ENCODE data around the gene PGAP2.
A peak's percentile ranks its signal among the peaks of the same experiment; 100 is the strongest.
"Not testable (repeated sequence)": the region's sequence is repeated elsewhere in the genome, so short reads cannot be mapped to it uniquely, and the experiment has no call there.

The PGAP2 gene

DNA sequence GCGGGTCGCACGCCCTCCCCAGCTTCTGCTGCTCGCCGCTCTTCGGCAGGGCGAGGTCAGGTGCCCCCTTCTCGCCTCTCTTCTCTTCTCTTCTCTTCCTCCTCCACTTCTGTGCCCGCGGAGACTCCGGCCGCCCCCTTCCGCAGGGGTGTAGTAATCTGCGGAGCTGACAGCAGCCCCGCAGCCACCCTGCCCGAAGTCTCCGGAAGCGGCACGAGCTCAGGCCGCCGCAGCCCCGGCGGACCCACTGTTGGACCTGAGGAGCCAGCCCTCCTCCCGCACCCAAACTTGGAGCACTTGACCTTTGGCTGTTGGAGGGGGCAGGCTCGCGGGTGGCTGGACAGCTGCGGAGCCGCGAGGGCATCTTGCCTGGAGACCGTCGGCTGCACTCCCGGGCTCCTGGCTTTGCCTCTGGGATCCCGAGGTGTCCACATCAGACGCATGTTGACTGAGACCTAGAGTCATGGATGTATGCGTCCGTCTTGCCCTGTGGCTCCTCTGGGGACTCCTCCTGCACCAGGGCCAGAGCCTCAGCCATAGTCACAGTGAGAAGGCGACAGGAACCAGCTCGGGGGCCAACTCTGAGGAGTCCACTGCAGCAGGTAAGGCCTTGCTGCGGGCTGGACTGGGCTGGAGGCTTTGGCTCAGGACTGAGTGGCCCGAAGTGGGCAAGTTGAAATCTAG is 47.6 kb downstream of the PGAP2 start:
- peak; percentile 24 for DNase-seq (ENCODE audit: low read depth)

GRCh38 chr11:3856856-3857553 is 48.6 kb downstream of the PGAP2 start:
- no peak for DNase-seq (ENCODE audit: low read depth)

- no peak for DNase-seq (ENCODE audit: low read depth)
These were observed 49.3 kb downstream of the PGAP2 start for GRCh38 chr11:3857628-3858027.

GRCh38 chr11:3859373-3859881 is 51.1 kb downstream of the PGAP2 start:
- no peak for DNase-seq (ENCODE audit: low read depth)

DNA sequence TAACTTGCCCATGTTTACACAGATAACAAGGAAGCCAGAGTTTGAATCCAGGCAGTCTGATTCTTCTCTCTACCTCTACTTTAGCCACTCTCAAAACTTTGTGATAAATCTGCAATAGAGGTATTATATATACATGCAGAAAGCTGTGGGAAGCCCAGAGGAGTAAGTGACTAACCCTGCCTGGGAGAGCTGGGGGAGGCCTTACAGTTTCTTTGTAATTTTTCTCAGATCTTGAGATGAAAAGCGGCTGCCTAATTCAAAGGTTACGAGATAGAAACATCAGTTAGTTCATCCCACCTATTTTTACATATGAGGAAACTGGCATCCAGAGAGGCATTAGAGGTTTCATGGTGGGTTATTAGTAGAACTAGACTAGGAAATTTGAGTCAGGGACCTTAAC is 52.0 kb downstream of the PGAP2 start:
- DNase-seq (ENCODE audit: low read depth): no peak

GRCh38 chr11:3860898-3861393 is 52.6 kb downstream of the PGAP2 start:
- DNase-seq (ENCODE audit: low read depth): not testable (repeated sequence)

DNA sequence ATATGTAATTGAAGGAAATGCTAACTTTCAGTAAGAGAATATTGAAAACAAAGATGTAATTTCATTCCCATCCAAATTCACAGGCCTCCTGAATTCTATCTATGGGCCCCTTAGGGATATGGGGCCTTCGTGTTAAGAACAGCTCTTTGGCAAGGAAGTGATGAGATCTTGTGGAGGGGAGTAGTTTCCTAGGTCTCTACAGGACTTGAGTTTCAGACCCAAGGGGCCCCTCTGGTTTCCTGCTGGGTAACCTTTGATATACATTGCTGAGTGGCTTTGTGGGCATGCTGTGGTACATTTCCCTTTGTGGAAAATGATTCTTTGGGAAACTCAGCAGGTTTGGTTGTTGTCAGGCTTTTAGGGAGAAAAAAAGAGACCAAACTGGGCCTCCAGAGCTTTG is 53.3 kb downstream of the PGAP2 start:
- DNase-seq (ENCODE audit: low read depth): no peak

GRCh38 chr11:3865388-3866193 is 57.2 kb downstream of the PGAP2 start:
- no peak for DNase-seq (ENCODE audit: low read depth)

GRCh38 chr11:3866206-3866605 is 57.8 kb downstream of the PGAP2 start:
- no peak for DNase-seq (ENCODE audit: low read depth)

DNA sequence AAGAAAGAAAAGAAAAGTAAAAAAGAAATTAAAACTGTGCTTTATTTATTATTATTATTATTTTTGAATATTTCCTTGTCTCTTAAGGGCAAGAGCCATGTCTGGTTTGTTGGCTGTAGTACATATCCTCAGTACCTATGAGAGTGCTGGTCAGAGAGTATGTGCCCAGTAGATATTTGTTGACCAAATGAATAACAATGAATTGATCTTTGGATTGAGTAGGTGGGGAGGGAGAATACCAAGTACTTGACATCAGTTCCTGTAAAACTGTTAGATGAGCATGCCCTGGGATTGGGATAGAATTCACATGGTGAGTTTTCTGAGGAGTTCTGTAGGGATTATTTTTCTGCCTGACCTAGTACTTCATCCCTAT is 58.5 kb downstream of the PGAP2 start:
- no peak for DNase-seq (ENCODE audit: low read depth)

GRCh38 chr11:3867209-3868091 is 59.1 kb downstream of the PGAP2 start:
- DNase-seq (ENCODE audit: low read depth): no peak

DNA sequence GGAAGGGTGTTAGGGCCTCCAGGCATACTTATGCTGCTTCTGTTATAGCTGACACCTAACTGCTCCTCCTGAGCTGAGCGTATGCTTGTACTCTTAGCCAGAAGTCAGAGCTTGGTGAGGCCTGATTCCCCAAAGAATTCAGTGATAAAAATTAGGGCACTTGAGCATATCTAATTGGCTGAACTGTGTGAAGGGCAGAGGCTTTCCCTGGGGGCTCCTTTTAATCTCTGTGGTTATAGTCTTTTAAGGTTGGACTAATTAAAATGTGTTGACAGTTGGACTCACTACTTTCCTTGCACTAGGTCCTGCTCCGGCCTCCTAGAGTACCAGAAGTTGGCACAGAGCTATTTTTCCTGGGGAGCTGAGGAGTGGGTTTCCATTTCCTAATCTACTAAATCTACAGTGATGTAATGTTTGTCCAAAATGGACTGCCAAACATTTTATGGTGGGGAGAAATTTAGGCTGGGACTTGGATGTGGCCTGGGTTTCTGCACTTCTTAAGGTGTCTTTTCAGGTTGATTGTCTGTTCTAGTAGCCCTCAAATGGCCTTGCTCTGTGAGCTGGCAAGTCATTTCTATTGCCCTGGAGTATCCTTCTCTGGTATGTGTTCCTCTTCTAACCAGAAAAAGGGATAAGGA is 65.5 kb downstream of the PGAP2 start:
- DNase-seq (ENCODE audit: low read depth): no peak
